Neural progenitor cell (in vitro differentiated cells): ENCODE measurements around the gene SF3B2. TPM values are rescaled to one million over a fixed set of nuclear protein-coding genes. Genes with fewer than 3 reads are reported as not detected.
A peak's percentile ranks its signal among the peaks of the same experiment; 100 is the strongest.

Experiments used
- DNase-seq: peaks from one replicate; pipeline ENCODE4 v3.0.0-alpha.2; 2016; ENCODE audit warnings: low spot score
- H2AFZ ChIP-seq: fragments of 200-600 bp; sonication (generic); replicated peaks from 2 replicates; pipeline ENCODE4 v1.6.1; 2016; ENCODE audit warnings: antibody characterized with exemption
- H3F3A ChIP-seq: fragments of 200-600 bp; sonication (generic); 2 replicates; pipeline ENCODE4 v1.6.1; 2016; ENCODE audit warnings: antibody characterized with exemption, low read depth
- H3K27ac ChIP-seq: fragments of 200-600 bp; sonication (generic); 2 replicates; pipeline ENCODE4 v1.5.1; 2016; ENCODE audit warnings: mild to moderate bottlenecking
- H3K27me3 ChIP-seq: fragments of 200-600 bp; sonication (generic); 2 replicates; pipeline ENCODE4 v1.6.1; 2016; ENCODE audit warnings: mild to moderate bottlenecking, moderate library complexity
- H3K36me3 ChIP-seq: fragments of 200-600 bp; sonication (generic); 2 replicates; pipeline ENCODE4 v1.5.1; 2016
- H3K4me1 ChIP-seq: fragments of 200-600 bp; sonication (generic); 2 replicates; pipeline ENCODE4 v1.6.1; 2016; ENCODE audit warnings: mixed run types
- H3K4me2 ChIP-seq: fragments of 200-600 bp; sonication (generic); 2 replicates; pipeline ENCODE4 v1.6.1; 2016
- H3K4me3 ChIP-seq: fragments of 200-600 bp; sonication (generic); 2 replicates; pipeline ENCODE4 v1.5.1; 2016
- H3K79me2 ChIP-seq: fragments of 200-600 bp; sonication (generic); 2 replicates; pipeline ENCODE4 v1.6.1; 2016; ENCODE audit warnings: low read depth
- H3K9ac ChIP-seq: fragments of 200-600 bp; sonication (generic); 2 replicates; pipeline ENCODE4 v1.6.1; 2016
- H3K9me3 ChIP-seq: fragments of 200-600 bp; sonication (generic); 2 replicates; pipeline ENCODE4 v1.5.1; 2016; ENCODE audit warnings: low read depth
- H4K20me1 ChIP-seq: fragments of 200-600 bp; sonication (generic); 2 replicates; pipeline ENCODE4 v1.6.1; 2016; ENCODE audit warnings: low read depth
- H3K27ac Mint-ChIP-seq: 3 replicates; pipeline ENCODE4 v1.8.0; 2021; ENCODE audit warnings: mixed read lengths
- H3K27me3 Mint-ChIP-seq: 2 replicates; pipeline ENCODE4 v1.8.0; 2022; ENCODE audit warnings: low read depth, mild to moderate bottlenecking, inconsistent platforms, moderate library complexity, mixed read lengths; ENCODE audit not compliant: insufficient read depth
- H3K36me3 Mint-ChIP-seq: 3 replicates; pipeline ENCODE4 v1.8.0; 2021; ENCODE audit warnings: mixed read lengths
- H3K4me1 Mint-ChIP-seq: 3 replicates; pipeline ENCODE4 v1.8.0; 2021; ENCODE audit warnings: mixed read lengths
- H3K4me3 Mint-ChIP-seq: 3 replicates; pipeline ENCODE4 v1.8.0; 2021; ENCODE audit warnings: mild to moderate bottlenecking, moderate library complexity, mixed read lengths
- H3K9me3 Mint-ChIP-seq: 3 replicates; pipeline ENCODE4 v1.8.0; 2020; ENCODE audit warnings: mixed read lengths
- EZH2 ChIP-seq: fragments of 200-600 bp; sonication (generic); IDR thresholded peaks from 2 replicates; pipeline ENCODE4 v1.6.1; 2017; ENCODE audit warnings: antibody characterized with exemption, mild to moderate bottlenecking, moderate library complexity
- EZH2phosphoT487 ChIP-seq: fragments of 200-600 bp; sonication (generic); IDR thresholded peaks from 2 replicates; pipeline ENCODE4 v1.6.1; 2017; ENCODE audit warnings: antibody characterized with exemption
- total RNA-seq: library from RNA; depleted of rRNA; stranded (reverse); fragments of >200 nt; gene quantifications from 2 replicates; pipeline ENCODE4 v1.2.3, GENCODE V29; 2015; ENCODE audit warnings: low replicate concordance
- TF ChIP-seq, protein P1 (sequence below): fragments of 200-600 bp; sonication (generic); IDR thresholded peaks from 2 replicates; pipeline ENCODE4 v1.5.1; 2017; ENCODE audit warnings: antibody characterized with exemption, mild to moderate bottlenecking

SF3B2 gene
- total RNA-seq, 1 donor from 2014 or later = 198 TPM

DNA sequence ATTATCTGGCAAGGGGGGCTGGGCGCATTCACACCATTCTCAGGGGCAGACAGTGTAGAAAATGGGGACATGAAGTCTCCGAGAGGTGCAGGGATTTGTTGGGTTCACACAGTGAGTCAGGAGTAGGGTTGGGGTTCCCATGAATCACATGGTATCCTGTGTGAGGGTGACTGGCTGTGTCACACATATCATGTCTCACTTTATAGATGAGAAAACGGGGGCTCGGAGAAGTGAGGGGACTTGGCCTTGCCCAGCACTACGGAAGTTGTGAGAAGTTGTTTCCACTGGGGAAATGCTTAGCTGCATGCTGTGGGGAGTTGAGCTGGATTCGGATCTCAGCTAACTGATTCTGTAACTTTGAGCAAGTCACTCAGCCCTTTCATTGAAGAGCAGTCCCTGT is 7.4 kb upstream of the SF3B2 start:
- no peaks in the 10 kb centered on the region for H3K9me3 ChIP-seq
- DNase-seq = no peak
- H3K36me3 Mint-ChIP-seq = no peaks in the 10 kb centered on the region
- H3K4me3 Mint-ChIP-seq = peak overlapping the region; percentile 22
- peaks cover 5% of the 10 kb centered on the region for H4K20me1 ChIP-seq
- H3K27ac Mint-ChIP-seq = peak overlapping the region; percentile 54
- no peak overlapping the region for H3K4me3 ChIP-seq
- no peak overlapping the region for H3K27ac ChIP-seq
- no peak overlapping the region for H2AFZ ChIP-seq
- peaks cover 22% of the 10 kb centered on the region for H3K4me1 Mint-ChIP-seq
- no peaks in the 10 kb centered on the region for H3K27me3 Mint-ChIP-seq
- no peak overlapping the region for H3K9ac ChIP-seq
- H3K4me2 ChIP-seq = peak overlapping the region; percentile 65
- H3K4me1 ChIP-seq = peaks cover 15% of the 10 kb centered on the region
- peaks cover 23% of the 10 kb centered on the region for H3K79me2 ChIP-seq
- H3K27me3 ChIP-seq = no peaks in the 10 kb centered on the region
- peaks cover 23% of the 10 kb centered on the region for H3F3A ChIP-seq
- peaks cover 2% of the 10 kb centered on the region for H3K9me3 Mint-ChIP-seq
- H3K36me3 ChIP-seq = peaks cover 4% of the 10 kb centered on the region
- TF ChIP-seq EZH2 (no peak), EZH2phosphoT487 (no peak)
- TF ChIP-seq, protein P1, sequence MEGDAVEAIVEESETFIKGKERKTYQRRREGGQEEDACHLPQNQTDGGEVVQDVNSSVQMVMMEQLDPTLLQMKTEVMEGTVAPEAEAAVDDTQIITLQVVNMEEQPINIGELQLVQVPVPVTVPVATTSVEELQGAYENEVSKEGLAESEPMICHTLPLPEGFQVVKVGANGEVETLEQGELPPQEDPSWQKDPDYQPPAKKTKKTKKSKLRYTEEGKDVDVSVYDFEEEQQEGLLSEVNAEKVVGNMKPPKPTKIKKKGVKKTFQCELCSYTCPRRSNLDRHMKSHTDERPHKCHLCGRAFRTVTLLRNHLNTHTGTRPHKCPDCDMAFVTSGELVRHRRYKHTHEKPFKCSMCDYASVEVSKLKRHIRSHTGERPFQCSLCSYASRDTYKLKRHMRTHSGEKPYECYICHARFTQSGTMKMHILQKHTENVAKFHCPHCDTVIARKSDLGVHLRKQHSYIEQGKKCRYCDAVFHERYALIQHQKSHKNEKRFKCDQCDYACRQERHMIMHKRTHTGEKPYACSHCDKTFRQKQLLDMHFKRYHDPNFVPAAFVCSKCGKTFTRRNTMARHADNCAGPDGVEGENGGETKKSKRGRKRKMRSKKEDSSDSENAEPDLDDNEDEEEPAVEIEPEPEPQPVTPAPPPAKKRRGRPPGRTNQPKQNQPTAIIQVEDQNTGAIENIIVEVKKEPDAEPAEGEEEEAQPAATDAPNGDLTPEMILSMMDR = no peak

DNA sequence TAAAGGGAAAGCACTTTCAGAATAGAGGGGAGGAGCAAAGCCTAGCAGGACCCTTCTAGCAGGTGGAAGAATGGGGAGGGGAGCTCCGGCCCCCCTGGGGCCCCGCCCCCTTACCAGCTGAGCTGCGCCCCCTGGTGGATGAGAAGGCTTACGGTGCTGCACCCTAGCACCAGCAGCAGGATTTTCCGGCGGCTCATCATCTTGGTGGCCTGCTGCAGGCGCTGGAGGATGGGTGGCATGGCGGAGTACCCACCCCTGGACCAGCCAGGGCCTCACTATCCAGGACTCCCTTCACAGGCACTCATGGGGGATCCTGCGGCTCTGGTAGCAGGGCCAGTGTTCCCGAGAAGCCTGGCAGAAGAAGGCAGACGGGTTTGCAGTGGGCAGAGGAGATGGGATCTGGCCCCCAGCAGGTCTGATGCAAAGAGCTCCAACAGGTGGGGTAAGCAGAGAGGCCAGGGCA is 7.0 kb upstream of the SF3B2 start:
- Histone ChIP-seq H3K4me3 (no peak overlapping the region), H2AFZ (no peak overlapping the region), H4K20me1 (peaks cover 5% of the 10 kb centered on the region), H3K9ac (no peak overlapping the region), H3K4me1 (peaks cover 15% of the 10 kb centered on the region), H3K27ac (no peak overlapping the region), H3F3A (peaks cover 26% of the 10 kb centered on the region), H3K9me3 (no peaks in the 10 kb centered on the region), H3K27me3 (no peaks in the 10 kb centered on the region), H3K36me3 (peaks cover 4% of the 10 kb centered on the region), H3K79me2 (peaks cover 23% of the 10 kb centered on the region), H3K4me2 (peak overlapping the region; percentile 65)
- Mint-ChIP-seq H3K27me3 (no peaks in the 10 kb centered on the region), H3K27ac (no peak overlapping the region), H3K4me1 (peaks cover 26% of the 10 kb centered on the region), H3K36me3 (no peaks in the 10 kb centered on the region), H3K9me3 (peaks cover 2% of the 10 kb centered on the region), H3K4me3 (no peak overlapping the region)
- DNase-seq = peak; percentile 95
- TF ChIP-seq EZH2 (no peak), EZH2phosphoT487 (no peak)
- TF ChIP-seq, protein P1 = peak; percentile 93

DNA sequence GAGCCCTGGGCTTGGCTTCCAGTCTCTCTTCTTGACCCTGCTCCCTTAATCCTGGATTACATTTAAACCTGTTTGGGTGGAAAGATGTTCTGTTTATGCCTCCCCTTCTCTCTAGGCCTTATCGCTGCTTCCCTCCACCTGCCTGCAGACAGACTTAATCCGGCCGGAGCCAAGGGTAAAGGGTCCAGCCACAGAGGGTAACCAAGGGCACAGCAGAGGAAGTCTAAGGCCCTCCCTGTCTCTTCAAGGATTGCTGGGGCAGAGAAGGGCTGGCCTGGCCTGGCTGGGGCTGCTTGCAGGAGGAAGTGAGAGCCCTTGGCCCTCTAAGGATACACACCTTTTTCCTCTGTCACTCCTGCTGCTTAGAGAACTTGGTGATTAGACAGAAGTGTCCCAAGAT is 5.3 kb upstream of the SF3B2 start:
- peaks cover 24% of the 10 kb centered on the region for H3K4me1 ChIP-seq

More for the DNA sequence above, 5.3 kb upstream of the SF3B2 start:
- Mint-ChIP-seq H3K9me3 (peaks cover 2% of the 10 kb centered on the region), H3K36me3 (peaks cover 2% of the 10 kb centered on the region), H3K4me3 (peak overlapping the region; percentile 63), H3K27ac (no peak overlapping the region), H3K27me3 (no peaks in the 10 kb centered on the region), H3K4me1 (peaks cover 38% of the 10 kb centered on the region)
- no peak overlapping the region for H2AFZ ChIP-seq
- no peak overlapping the region for H3K4me3 ChIP-seq
- peaks cover 4% of the 10 kb centered on the region for H3K36me3 ChIP-seq
- H3K27me3 ChIP-seq = no peaks in the 10 kb centered on the region
- TF ChIP-seq EZH2phosphoT487 = no peak
- TF ChIP-seq, protein P1 = no peak
- TF ChIP-seq EZH2 = no peak
- H3K4me2 ChIP-seq = no peak overlapping the region
- peaks cover 43% of the 10 kb centered on the region for H3F3A ChIP-seq
- H3K79me2 ChIP-seq = peaks cover 23% of the 10 kb centered on the region
- DNase-seq = no peak
- no peak overlapping the region for H3K9ac ChIP-seq
- H3K27ac ChIP-seq = no peak overlapping the region
- H3K9me3 ChIP-seq = no peaks in the 10 kb centered on the region
- peaks cover 5% of the 10 kb centered on the region for H4K20me1 ChIP-seq
